HuH-7.5 (cell line): ENCODE measurements around the gene CCNJL.

Source experiments
- DNase-seq: peaks from one replicate; pipeline ENCODE4 v3.0.0; 2011; ENCODE audit warnings: low spot score

The CCNJL gene

GRCh38 chr5:160291467-160291866, 20.9 kb downstream of the CCNJL start:
- no peak for DNase-seq

DNA sequence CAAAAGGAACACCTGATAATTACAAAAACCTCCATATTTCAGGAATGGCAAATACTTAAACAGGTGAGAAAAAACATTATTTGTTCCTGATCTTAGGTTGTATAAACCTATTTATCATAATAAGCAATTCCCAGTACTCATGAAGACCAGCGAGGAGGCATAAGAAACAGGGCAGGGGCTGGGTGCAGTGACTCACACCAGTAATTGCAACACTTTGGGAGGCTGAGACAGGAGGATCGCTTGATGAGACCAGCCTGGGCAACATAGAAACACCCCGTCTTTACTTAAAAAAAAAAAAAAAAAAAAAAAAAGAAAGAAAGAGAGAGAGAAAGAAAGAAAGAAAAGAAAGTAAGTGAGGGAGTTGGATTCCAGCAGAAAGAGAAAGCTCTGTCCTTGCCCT, 21.6 kb downstream of the CCNJL start:
- DNase-seq = no peak

- no peak for DNase-seq
Measured at GRCh38 chr5:160289721-160290120, 22.6 kb downstream of the CCNJL start.

DNA sequence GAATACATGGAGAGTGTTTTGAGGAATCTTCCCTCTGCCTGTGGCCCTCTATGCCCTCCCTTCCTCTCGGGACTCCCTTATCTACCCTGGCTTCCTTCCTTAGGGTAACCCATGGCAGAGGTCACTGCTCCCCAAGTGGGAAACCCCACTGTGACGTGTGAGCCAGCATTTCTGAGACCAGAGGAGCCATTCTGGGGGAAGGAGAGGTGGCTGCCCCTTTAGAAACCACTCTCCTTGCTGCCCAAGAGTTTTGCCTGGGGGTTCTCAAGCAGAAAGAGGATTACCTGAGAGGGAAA, 23.1 kb downstream of the CCNJL start:
- no peak for DNase-seq

GRCh38 chr5:160287378-160288051, 24.8 kb downstream of the CCNJL start:
- no peak for DNase-seq

DNA sequence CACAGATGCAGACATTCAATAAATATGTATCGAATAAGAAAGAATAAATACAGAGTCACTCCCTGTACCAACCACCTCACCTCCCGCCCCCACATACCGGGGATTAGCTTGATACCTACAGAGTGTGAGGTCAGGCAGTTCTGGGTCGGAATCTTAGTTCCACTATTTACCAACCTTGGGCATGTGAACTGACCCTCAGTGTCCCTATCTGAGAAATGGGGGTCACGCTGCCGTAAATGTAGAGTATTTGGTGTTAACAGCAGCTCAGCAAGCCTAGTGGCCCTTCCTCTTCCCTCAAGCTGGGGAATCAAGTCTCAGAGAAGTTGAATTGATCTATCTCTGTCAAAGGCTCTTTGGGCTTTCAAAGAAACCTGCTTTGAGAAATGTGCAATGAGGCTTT, 25.4 kb downstream of the CCNJL start:
- DNase-seq = no peak

DNA sequence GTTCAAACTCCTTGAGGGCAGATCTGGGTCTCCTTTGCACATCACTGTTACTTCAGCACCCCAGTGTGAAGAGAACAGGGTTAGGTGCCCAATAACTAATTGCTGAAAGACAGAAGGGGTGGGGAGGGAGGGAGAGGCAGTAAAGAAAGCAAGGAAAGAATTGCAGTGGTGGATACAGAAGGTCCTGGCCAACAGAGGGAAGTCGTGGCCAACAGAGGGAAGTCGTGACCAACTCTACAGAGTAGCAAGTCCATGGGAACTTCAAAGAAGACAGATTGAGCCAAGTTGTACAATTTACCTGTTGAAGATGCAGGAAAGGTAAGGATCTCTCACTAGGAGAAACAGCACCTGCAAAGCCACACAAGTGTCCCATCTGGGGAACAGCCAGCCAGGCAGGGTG, 27.0 kb downstream of the CCNJL start:
- no peak for DNase-seq

DNA sequence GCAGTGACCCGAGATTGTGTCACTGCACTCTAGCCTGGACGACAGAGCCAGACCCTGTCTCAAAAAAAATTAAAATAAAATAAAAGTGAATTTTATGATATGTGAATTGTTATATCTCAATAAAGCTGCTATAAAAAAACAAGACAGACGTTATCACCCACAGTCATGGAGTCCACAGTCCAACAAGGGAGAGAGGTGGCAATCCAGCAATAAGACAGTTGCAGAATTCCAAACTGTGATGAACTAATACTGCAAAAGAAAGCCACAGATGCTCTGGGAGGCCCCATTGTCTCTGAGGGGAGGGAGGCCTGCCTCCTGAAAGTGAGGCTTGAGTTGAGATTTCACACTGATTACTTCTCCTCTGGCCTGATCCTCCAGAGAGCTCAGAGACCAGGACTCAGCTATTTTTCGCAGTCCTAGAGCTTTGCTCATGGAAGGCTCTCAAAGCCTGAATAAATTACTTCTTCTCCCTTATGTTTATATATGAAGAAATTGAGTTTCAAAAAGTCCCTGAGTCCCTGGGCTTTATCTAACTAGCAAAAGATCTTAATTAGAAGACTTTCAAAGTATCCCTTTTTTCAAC, 28.0 kb downstream of the CCNJL start:
- no peak for DNase-seq

DNA sequence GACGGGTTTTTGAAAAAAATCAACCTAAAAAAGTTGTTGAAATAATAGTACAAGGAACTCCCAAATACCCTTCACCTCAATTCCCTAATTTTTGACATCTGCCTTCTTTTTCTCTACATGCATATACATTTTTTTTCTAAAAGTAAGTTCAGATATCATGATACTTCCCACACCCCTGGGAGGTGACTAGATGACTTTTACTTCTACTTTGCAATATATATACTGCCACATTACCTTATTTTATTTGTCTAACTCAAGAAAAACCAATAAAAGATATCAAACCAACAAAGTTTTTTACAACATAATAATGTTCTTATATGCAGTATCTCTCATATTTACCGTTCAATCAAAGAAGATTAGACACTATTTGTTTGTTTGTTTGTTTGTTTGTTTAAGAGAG, 31.1 kb downstream of the CCNJL start:
- DNase-seq = no peak

DNA sequence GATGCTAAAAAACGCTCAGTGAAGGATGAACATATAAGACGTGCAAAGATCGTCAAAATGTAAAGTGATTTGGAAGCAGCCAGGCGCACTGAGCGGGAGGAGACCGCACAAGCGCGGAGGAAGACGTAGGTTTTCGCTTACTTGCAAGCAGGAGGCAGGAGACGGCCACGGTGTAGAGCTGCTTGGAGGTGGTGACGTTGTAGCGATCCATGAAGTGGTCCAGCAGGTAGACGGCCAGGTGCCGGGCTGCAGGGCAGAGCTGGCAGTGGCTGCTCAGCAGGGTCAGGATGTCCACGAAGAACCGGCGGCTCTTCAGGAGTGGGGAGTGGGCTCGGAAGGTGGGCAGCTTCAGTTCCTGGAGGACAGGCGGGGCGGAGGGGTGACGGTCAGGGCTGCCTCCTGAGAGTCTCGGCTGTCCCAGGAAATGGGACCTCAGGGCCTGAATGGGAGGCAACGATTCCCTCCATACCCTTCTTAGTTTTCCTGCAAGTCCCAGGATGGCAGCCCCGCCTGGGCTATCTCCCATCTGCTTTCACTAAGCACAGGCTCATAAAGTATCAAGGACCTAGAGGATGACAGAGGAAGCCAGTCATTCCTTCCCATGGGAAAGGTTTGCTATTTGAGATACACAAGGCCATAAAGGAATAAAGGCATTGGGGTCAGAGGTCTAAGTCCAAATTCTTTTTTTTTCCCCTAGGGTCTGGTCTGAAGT, 31.8 kb downstream of the CCNJL start:
- DNase-seq = no peak

DNA sequence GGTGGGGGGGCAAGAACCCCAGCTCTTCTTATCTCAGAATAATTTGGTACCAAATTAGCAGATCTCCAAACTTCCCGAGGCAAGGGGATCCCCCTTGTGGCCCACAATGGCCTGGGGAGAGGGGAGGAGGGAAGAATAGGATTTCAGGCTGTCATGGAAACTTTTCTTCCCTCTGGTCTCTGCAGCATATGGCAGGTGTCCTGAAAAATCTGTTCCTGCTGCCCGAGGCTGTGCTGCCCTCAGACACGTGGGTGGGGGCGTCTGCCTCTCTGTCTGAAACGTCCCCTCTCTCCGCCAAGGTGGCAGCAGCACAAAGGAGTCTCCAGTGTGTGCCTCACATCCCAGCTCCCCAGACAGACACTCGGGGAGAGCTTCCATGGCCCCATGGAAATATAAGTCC, 34.0 kb downstream of the CCNJL start:
- DNase-seq = no peak

GRCh38 chr5:160274483-160274931, 37.9 kb downstream of the CCNJL start:
- no peak for DNase-seq

GRCh38 chr5:160272889-160273288, 39.5 kb downstream of the CCNJL start:
- no peak for DNase-seq

- DNase-seq = no peak
Measured at GRCh38 chr5:160272264-160272663, 40.1 kb downstream of the CCNJL start.

GRCh38 chr5:160271836-160272235, 40.5 kb downstream of the CCNJL start:
- no peak for DNase-seq

DNA sequence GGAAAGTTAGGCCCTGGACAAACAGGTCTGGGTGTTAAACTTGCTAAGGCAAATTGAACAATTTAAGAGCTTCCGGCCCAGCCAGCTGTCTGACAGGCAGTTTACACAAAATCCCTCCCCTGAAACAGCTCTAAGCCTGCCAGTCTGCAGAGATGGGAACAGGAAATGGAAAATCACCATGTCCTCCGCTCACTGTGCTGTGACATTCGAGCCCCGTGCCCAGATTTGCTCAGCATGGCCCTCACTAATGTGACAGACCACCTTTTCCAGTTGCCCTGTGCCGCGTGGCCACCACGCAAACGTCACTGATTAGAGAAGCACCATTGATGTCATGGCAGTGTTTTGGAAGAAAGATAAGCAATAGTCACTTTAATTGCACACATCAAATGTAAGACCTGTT, 41.0 kb downstream of the CCNJL start:
- no peak for DNase-seq

GRCh38 chr5:160270704-160271103, 41.7 kb downstream of the CCNJL start:
- DNase-seq = no peak

DNA sequence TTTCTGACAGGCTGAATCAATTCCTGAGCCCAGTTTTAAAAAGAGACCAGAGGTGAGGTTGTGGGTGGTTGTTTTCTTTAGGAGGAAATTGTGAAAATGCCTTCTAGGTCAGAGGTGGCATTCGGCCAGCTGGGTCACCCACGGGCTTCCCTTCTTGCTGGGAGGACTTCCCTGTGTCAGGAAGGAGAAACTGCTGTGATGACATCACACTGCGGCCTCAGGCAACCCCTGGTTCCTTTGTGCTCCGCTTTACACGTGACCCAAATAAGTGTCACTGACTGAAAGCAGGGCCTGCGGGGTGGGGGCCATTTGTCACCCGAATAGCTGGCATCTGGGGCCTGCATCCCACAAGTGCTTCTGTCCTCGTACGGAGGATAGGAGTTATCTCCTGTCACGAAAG, 43.3 kb downstream of the CCNJL start:
- DNase-seq = no peak

GRCh38 chr5:160268121-160268520, 44.2 kb downstream of the CCNJL start:
- no peak for DNase-seq

DNA sequence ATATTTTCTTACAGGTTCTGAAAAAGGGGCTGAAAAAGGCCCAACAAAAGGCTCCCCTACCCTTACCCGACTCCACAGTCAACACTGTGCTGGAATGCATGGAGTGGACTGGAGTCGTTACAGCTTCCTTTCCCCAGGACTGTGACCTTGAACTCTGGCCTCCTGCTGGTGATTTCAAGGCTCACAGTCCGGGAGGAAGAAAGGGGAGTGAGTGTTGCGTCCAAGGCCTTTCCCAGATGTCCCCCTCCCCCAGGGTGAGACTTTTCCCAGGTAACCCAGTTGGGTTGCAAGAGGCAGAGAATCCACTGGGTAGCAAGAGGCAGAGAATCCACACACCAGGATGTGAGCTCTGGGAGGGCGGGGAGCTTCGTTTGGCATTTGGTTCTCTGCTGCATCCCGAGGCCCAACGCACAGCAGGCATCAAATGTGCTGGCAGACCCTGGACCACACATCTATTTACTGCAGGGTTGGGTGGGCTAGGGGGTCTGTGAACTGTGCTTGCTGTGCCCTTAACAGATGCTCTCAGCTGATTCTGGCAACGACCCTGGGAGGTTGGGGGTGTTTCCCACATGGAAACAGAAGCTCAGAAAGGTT, 45.5 kb downstream of the CCNJL start:
- no peak for DNase-seq

DNA sequence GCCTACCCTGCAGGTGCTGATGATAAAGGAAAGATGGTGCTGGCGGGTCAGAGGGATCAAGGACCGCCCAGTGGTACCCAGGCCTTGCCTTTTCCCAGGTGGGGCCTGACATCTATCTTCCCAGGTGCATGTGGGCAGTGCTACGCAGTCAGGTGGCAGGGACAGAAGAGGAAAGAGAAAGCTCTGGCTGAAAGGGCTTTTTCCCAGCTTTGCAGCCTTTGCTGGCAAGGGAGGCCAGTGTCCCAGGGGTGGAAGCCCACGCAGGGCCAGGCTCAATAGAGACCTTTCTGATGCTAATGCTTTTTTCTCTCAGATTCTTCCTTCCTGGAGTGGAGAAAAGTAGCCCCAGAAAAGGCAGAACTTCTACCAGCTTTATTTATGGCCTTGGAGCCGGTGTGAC, 46.3 kb downstream of the CCNJL start:
- DNase-seq = no peak

GRCh38 chr5:160263326-160263855, 49.0 kb downstream of the CCNJL start:
- no peak for DNase-seq
